Neutrophil (primary cell): ENCODE measurements around the gene TLCD1.

ENCODE experiments used
- H3K27ac ChIP-seq: fragments of 200-600 bp; sonication (generic); 2 replicates; pipeline ENCODE4 v1.5.1; 2016; ENCODE audit warnings: mild to moderate bottlenecking, moderate library complexity
- H3K27me3 ChIP-seq: fragments of 200-600 bp; sonication (generic); 2 replicates; pipeline ENCODE4 v1.6.0; 2016; ENCODE audit warnings: mild to moderate bottlenecking
- H3K36me3 ChIP-seq: fragments of 200-600 bp; sonication (generic); 2 replicates; pipeline ENCODE4 v1.5.1; 2017
- H3K4me1 ChIP-seq, 2 experiments: fragments of 200-600 bp in 1 of 2; sonication (generic) in 1 of 2; 1 replicate in 1 of 2; 2 replicates in 1 of 2; pipeline versions ENCODE4 v1.5.1 to v1.6.1; 2013 to 2016; ENCODE audit warnings: low read depth in 1 of 2, low read length in 1 of 2, mild to moderate bottlenecking in 1 of 2, moderate library complexity in 1 of 2; ENCODE audit not compliant: control insufficient read depth in 1 of 2, insufficient read depth in 1 of 2
- H3K4me3 ChIP-seq, 2 experiments: fragments of 200-600 bp in 1 of 2; sonication (generic) in 1 of 2; 1 replicate in 1 of 2; 2 replicates in 1 of 2; pipeline ENCODE4 v1.5.1; 2013 to 2016; ENCODE audit warnings: low read depth in 1 of 2, low read length in 1 of 2, mild to moderate bottlenecking in 1 of 2, moderate library complexity in 1 of 2
- H3K9me3 ChIP-seq: fragments of 200-600 bp; sonication (generic); 2 replicates; pipeline ENCODE4 v1.5.1; 2016
- CTCF ChIP-seq: fragments of 200-600 bp; sonication (generic); IDR thresholded peaks from 2 replicates; pipeline ENCODE4 v1.5.1; 2016; ENCODE audit warnings: antibody characterized with exemption

Gene TLCD1

GRCh38 chr17:28763137-28763799 is 37.2 kb upstream of the TLCD1 start:
- no peaks in the 10 kb centered on the region for H3K9me3 ChIP-seq
- peaks cover 27% of the 10 kb centered on the region for H3K36me3 ChIP-seq
- peaks cover 18 to 25% of the 10 kb centered on the region in 2 experiments for H3K4me1 ChIP-seq
- H3K4me3 ChIP-seq, result no peak overlapping the region
- no peak for TF ChIP-seq CTCF
- H3K27me3 ChIP-seq, result no peaks in the 10 kb centered on the region
- no peak overlapping the region for H3K27ac ChIP-seq

GRCh38 chr17:28760601-28761562 is 34.8 kb upstream of the TLCD1 start:
- Histone ChIP-seq H3K36me3 (peaks cover 24% of the 10 kb centered on the region), H3K4me3 (no peak overlapping the region), H3K27me3 (no peaks in the 10 kb centered on the region), H3K4me1 (peaks cover 18 to 25% of the 10 kb centered on the region in 2 experiments), H3K9me3 (no peaks in the 10 kb centered on the region), H3K27ac (peak overlapping the region; percentile 73)
- peak; percentile 12 for TF ChIP-seq CTCF

GRCh38 chr17:28759256-28759865 is 33.3 kb upstream of the TLCD1 start:
- no peak overlapping the region for H3K27ac ChIP-seq
- TF ChIP-seq CTCF, result no peak
- peaks cover 18 to 25% of the 10 kb centered on the region in 2 experiments for H3K4me1 ChIP-seq
- no peak overlapping the region for H3K4me3 ChIP-seq
- no peaks in the 10 kb centered on the region for H3K9me3 ChIP-seq
- H3K36me3 ChIP-seq, result peaks cover 21% of the 10 kb centered on the region
- H3K27me3 ChIP-seq, result no peaks in the 10 kb centered on the region

GRCh38 chr17:28758411-28759121 is 32.5 kb upstream of the TLCD1 start:
- Histone ChIP-seq H3K27ac (no peak overlapping the region), H3K4me1 (peaks cover 18 to 22% of the 10 kb centered on the region in 2 experiments), H3K36me3 (peaks cover 21% of the 10 kb centered on the region), H3K9me3 (no peaks in the 10 kb centered on the region), H3K4me3 (no peak overlapping the region), H3K27me3 (no peaks in the 10 kb centered on the region)
- no peak for TF ChIP-seq CTCF
